Astrocyte (in vitro differentiated cells and primary cell): Measurements from ENCODE around the gene SP4. TPM values are rescaled to one million over a fixed set of nuclear protein-coding genes. Genes with fewer than 3 reads are reported as not detected.

Experiments
- DNase-seq: peaks from one replicate; pipeline ENCODE4 v3.0.0-alpha.2; 2010; ENCODE audit warnings: low read depth
- FAIRE-seq: peaks from 2 replicates; lab custom pipeline; 2011; peaks lifted over from hg19 to GRCh38; lab: Jason Lieb, UNC
- H2AFZ ChIP-seq: 2 replicates; pipeline ENCODE4 v1.6.0; 2012; ENCODE audit warnings: low read depth, low read length, inconsistent platforms
- H3K27ac ChIP-seq: 2 replicates; pipeline ENCODE4 v1.5.1; 2011; ENCODE audit warnings: low read depth, low read length, inconsistent platforms
- H3K27me3 ChIP-seq: 2 replicates; pipeline ENCODE4 v1.6.0; 2011; ENCODE audit warnings: low read length, inconsistent platforms; ENCODE audit not compliant: insufficient read depth
- H3K36me3 ChIP-seq: 2 replicates; pipeline ENCODE4 v1.5.1; 2011; ENCODE audit warnings: low read length, inconsistent platforms; ENCODE audit not compliant: insufficient read depth
- H3K4me1 ChIP-seq: 2 replicates; pipeline ENCODE4 v1.5.1; 2011; ENCODE audit warnings: low read length, inconsistent platforms; ENCODE audit not compliant: insufficient read depth
- H3K4me2 ChIP-seq: 2 replicates; pipeline ENCODE4 v1.6.0; 2012; ENCODE audit warnings: low read length, inconsistent platforms
- H3K4me3 ChIP-seq: 2 replicates; pipeline ENCODE4 v1.5.1; 2011; ENCODE audit warnings: low read depth, mild to moderate bottlenecking, low read length, inconsistent platforms; ENCODE audit not compliant: insufficient read depth
- H3K79me2 ChIP-seq: 2 replicates; pipeline ENCODE4 v1.6.0; 2012; ENCODE audit warnings: mild to moderate bottlenecking, low read length, inconsistent platforms; ENCODE audit not compliant: insufficient read depth
- H3K9ac ChIP-seq: 2 replicates; pipeline ENCODE4 v1.6.0; 2012; ENCODE audit warnings: mild to moderate bottlenecking, low read length, inconsistent platforms
- H3K9me3 ChIP-seq: 2 replicates; pipeline ENCODE4 v1.5.1; 2012; ENCODE audit warnings: low read depth, mild to moderate bottlenecking, low read length, inconsistent platforms; ENCODE audit not compliant: insufficient read depth
- H4K20me1 ChIP-seq: 2 replicates; pipeline ENCODE4 v1.6.0; 2012; ENCODE audit warnings: low read length, inconsistent platforms; ENCODE audit not compliant: insufficient read depth
- H3K27ac Mint-ChIP-seq: one replicate; pipeline ENCODE4 v1.8.0; 2021; ENCODE audit warnings: mild to moderate bottlenecking, mixed read lengths; ENCODE audit not compliant: unreplicated experiment
- H3K27me3 Mint-ChIP-seq: one replicate; pipeline ENCODE4 v1.8.0; 2021; ENCODE audit warnings: low read depth, mixed read lengths; ENCODE audit not compliant: unreplicated experiment
- H3K36me3 Mint-ChIP-seq: one replicate; pipeline ENCODE4 v1.8.0; 2021; ENCODE audit warnings: low read depth, mixed read lengths; ENCODE audit not compliant: unreplicated experiment
- H3K4me1 Mint-ChIP-seq: one replicate; pipeline ENCODE4 v1.8.0; 2021; ENCODE audit warnings: low read depth, mixed read lengths; ENCODE audit not compliant: unreplicated experiment
- H3K4me3 Mint-ChIP-seq: one replicate; pipeline ENCODE4 v1.8.0; 2021; ENCODE audit warnings: mild to moderate bottlenecking, moderate library complexity, mixed read lengths; ENCODE audit not compliant: unreplicated experiment
- H3K9me3 Mint-ChIP-seq: one replicate; pipeline ENCODE4 v1.8.0; 2021; ENCODE audit warnings: mild to moderate bottlenecking, mixed read lengths; ENCODE audit not compliant: unreplicated experiment
- CTCF ChIP-seq: IDR thresholded peaks from 2 replicates; pipeline ENCODE4 v1.5.1; 2011; ENCODE audit warnings: low read depth, mild to moderate bottlenecking, inconsistent platforms, low read length, moderate library complexity; ENCODE audit not compliant: insufficient read depth
- EZH2 ChIP-seq: IDR thresholded peaks from 2 replicates; pipeline ENCODE4 v1.6.1; 2012; ENCODE audit warnings: mild to moderate bottlenecking, low read length, inconsistent platforms; ENCODE audit not compliant: insufficient read depth
- total RNA-seq: library from RNA; stranded (reverse); gene quantifications from 2 replicates; pipeline ENCODE4 v1.2.1, GENCODE V29; 2021

Gene SP4
- total RNA-seq, 1 donor from 2014 or later = 3.8 TPM

- H3K9me3 ChIP-seq = no peaks in the 10 kb centered on the region
- H3K36me3 Mint-ChIP-seq = no peaks in the 10 kb centered on the region
- H2AFZ ChIP-seq = peak overlapping the region; percentile 82
- peak overlapping the region; percentile 85 for H3K4me2 ChIP-seq
- peaks cover 39% of the 10 kb centered on the region for H3K27me3 Mint-ChIP-seq
- no peak overlapping the region for H3K9ac ChIP-seq
- peak overlapping the region; percentile 79 for H3K4me3 Mint-ChIP-seq
- no peak overlapping the region for H3K27ac ChIP-seq
- no peaks in the 10 kb centered on the region for H3K79me2 ChIP-seq
- H3K27ac Mint-ChIP-seq = no peak overlapping the region
- H3K4me1 ChIP-seq = peaks cover 11% of the 10 kb centered on the region
- H3K9me3 Mint-ChIP-seq = peaks cover 2% of the 10 kb centered on the region
- DNase-seq = no peak
- H3K4me1 Mint-ChIP-seq = no peaks in the 10 kb centered on the region
- FAIRE-seq = no peak
- TF ChIP-seq EZH2 (no peak), CTCF (no peak)
- H3K4me3 ChIP-seq = peak overlapping the region; percentile 52
- H3K27me3 ChIP-seq = peaks cover 17% of the 10 kb centered on the region
- H4K20me1 ChIP-seq = no peaks in the 10 kb centered on the region
- no peaks in the 10 kb centered on the region for H3K36me3 ChIP-seq
Observed at GRCh38 chr7:21543528-21544302, 115.8 kb downstream of the SP4 start.

- H3K4me1 Mint-ChIP-seq = no peaks in the 10 kb centered on the region
- no peak overlapping the region for H2AFZ ChIP-seq
- H3K79me2 ChIP-seq = no peaks in the 10 kb centered on the region
- H3K27me3 Mint-ChIP-seq = peaks cover 39% of the 10 kb centered on the region
- no peak for DNase-seq
- H3K4me3 ChIP-seq = no peak overlapping the region
- H3K9ac ChIP-seq = no peak overlapping the region
- H3K4me3 Mint-ChIP-seq = peak overlapping the region; percentile 2
- no peak for FAIRE-seq
- H3K4me1 ChIP-seq = peaks cover 11% of the 10 kb centered on the region
- TF ChIP-seq EZH2 (no peak), CTCF (no peak)
- H3K27ac Mint-ChIP-seq = no peak overlapping the region
- H4K20me1 ChIP-seq = no peaks in the 10 kb centered on the region
- H3K9me3 ChIP-seq = no peaks in the 10 kb centered on the region
- no peak overlapping the region for H3K27ac ChIP-seq
- no peaks in the 10 kb centered on the region for H3K36me3 ChIP-seq
- H3K36me3 Mint-ChIP-seq = no peaks in the 10 kb centered on the region
- no peaks in the 10 kb centered on the region for H3K9me3 Mint-ChIP-seq
- peaks cover 17% of the 10 kb centered on the region for H3K27me3 ChIP-seq
- no peak overlapping the region for H3K4me2 ChIP-seq
Observed at GRCh38 chr7:21544303-21544656, 116.4 kb downstream of the SP4 start.

- FAIRE-seq (no peak), DNase-seq (no peak)
- TF ChIP-seq EZH2 (no peak), CTCF (no peak)
- Mint-ChIP-seq H3K4me3 (no peak overlapping the region), H3K4me1 (no peaks in the 10 kb centered on the region), H3K36me3 (no peaks in the 10 kb centered on the region), H3K27me3 (peaks cover 37% of the 10 kb centered on the region), H3K9me3 (no peaks in the 10 kb centered on the region), H3K27ac (no peak overlapping the region)
- Histone ChIP-seq H3K27me3 (peaks cover 17% of the 10 kb centered on the region), H4K20me1 (no peaks in the 10 kb centered on the region), H3K36me3 (no peaks in the 10 kb centered on the region), H3K4me1 (peaks cover 11% of the 10 kb centered on the region), H3K9ac (no peak overlapping the region), H3K9me3 (no peaks in the 10 kb centered on the region), H3K27ac (no peak overlapping the region), H2AFZ (no peak overlapping the region), H3K4me3 (no peak overlapping the region), H3K79me2 (no peaks in the 10 kb centered on the region), H3K4me2 (no peak overlapping the region)
Observed at GRCh38 chr7:21544715-21545114, 116.8 kb downstream of the SP4 start.
